Osteoblast (primary cell): ENCODE measurements around the gene SMARCA4. TPM values are rescaled to one million over a fixed set of nuclear protein-coding genes. Genes with fewer than 3 reads are reported as not detected.
"Not testable (repeated sequence)": the region's sequence is repeated elsewhere in the genome, so short reads cannot be mapped to it uniquely, and the experiment has no call there.

Experiments
- DNase-seq: peaks from one replicate; pipeline ENCODE4 v3.0.0; 2011; ENCODE audit warnings: low spot score, mixed read lengths; ENCODE audit not compliant: insufficient read length; ENCODE audit errors: missing footprints
- H2AFZ ChIP-seq: 2 replicates; pipeline ENCODE4 v1.6.0; 2011; ENCODE audit warnings: mild to moderate bottlenecking, low read length
- H3K27ac ChIP-seq: 2 replicates; pipeline ENCODE4 v1.5.1; 2011; ENCODE audit warnings: mild to moderate bottlenecking, low read depth, low read length, moderate library complexity
- H3K27me3 ChIP-seq: 2 replicates; pipeline ENCODE4 v1.6.0; 2012; ENCODE audit warnings: mild to moderate bottlenecking, control low read depth, inconsistent platforms, low read length, moderate library complexity; ENCODE audit not compliant: insufficient read depth
- H3K36me3 ChIP-seq: 2 replicates; pipeline ENCODE4 v1.5.1; 2011; ENCODE audit warnings: mild to moderate bottlenecking, low read length, control low read depth, moderate library complexity; ENCODE audit not compliant: insufficient read depth
- H3K4me1 ChIP-seq: 2 replicates; pipeline ENCODE4 v1.5.1; 2011; ENCODE audit warnings: mild to moderate bottlenecking, low read length, control low read depth, moderate library complexity; ENCODE audit not compliant: insufficient read depth
- H3K4me2 ChIP-seq: 2 replicates; pipeline ENCODE4 v1.6.0; 2011; ENCODE audit warnings: mild to moderate bottlenecking, low read length; ENCODE audit not compliant: insufficient read depth
- H3K4me3 ChIP-seq: fragments of 200-600 bp; sonication (generic); 3 replicates; pipeline ENCODE4 v1.5.1; 2012; ENCODE audit warnings: mild to moderate bottlenecking, low read length, inconsistent platforms; ENCODE audit not compliant: insufficient read depth
- H3K79me2 ChIP-seq: 2 replicates; pipeline ENCODE4 v1.6.0; 2012; ENCODE audit warnings: mild to moderate bottlenecking, low read length, control low read depth, inconsistent platforms; ENCODE audit not compliant: insufficient read depth
- H3K9me3 ChIP-seq: 2 replicates; pipeline ENCODE4 v1.5.1; 2011; ENCODE audit warnings: low read depth, low read length, control low read depth
- H4K20me1 ChIP-seq: 2 replicates; pipeline ENCODE4 v1.6.0; 2012; ENCODE audit warnings: mild to moderate bottlenecking, low read length, control low read depth; ENCODE audit not compliant: insufficient read depth
- CTCF ChIP-seq: IDR thresholded peaks from 2 replicates; pipeline ENCODE4 v1.5.1; 2011; ENCODE audit warnings: mild to moderate bottlenecking, low read depth, low read length, moderate library complexity; ENCODE audit errors: extremely low read depth
- total RNA-seq: library from RNA; depleted of rRNA; stranded (reverse); fragments of >200 nt; gene quantifications from 2 replicates; pipeline ENCODE4 v1.2.3, GENCODE V29; 2012

The SMARCA4 gene
- total RNA-seq, 1 donor, result 52.8 TPM

GRCh38 chr19:10946958-10947657, 13.7 kb upstream of the SMARCA4 start:
- H2AFZ ChIP-seq, result no peak overlapping the region
- H3K4me1 ChIP-seq, result no peaks in the 10 kb centered on the region
- no peak overlapping the region for H3K27ac ChIP-seq
- DNase-seq, result no peak
- no peaks in the 10 kb centered on the region for H3K79me2 ChIP-seq
- H3K36me3 ChIP-seq, result no peaks in the 10 kb centered on the region
- TF ChIP-seq CTCF, result no peak
- no peaks in the 10 kb centered on the region for H3K27me3 ChIP-seq
- H3K4me2 ChIP-seq, result no peak overlapping the region
- no peaks in the 10 kb centered on the region for H3K9me3 ChIP-seq
- no peaks in the 10 kb centered on the region for H4K20me1 ChIP-seq
- H3K4me3 ChIP-seq, result no peak overlapping the region

GRCh38 chr19:10952809-10953208, 8.0 kb upstream of the SMARCA4 start:
- no peak for TF ChIP-seq CTCF
- peak; percentile 67 for DNase-seq

GRCh38 chr19:10959277-10959968, 1.4 kb upstream of the SMARCA4 start:
- not testable (repeated sequence) for H3K9me3 ChIP-seq, DNase-seq, H3K4me1 ChIP-seq, H3K27ac ChIP-seq, H3K36me3 ChIP-seq, H2AFZ ChIP-seq, H3K27me3 ChIP-seq
- Histone ChIP-seq H3K4me2 (peak overlapping the region; percentile 77), H3K79me2 (peaks cover 39% of the 10 kb centered on the region), H4K20me1 (peaks cover 23% of the 10 kb centered on the region), H3K4me3 (peak overlapping the region; percentile 92)

More at GRCh38 chr19:10952809-10953208, 8.0 kb upstream of the SMARCA4 start:
- Histone ChIP-seq H3K4me2 (no peak overlapping the region), H3K4me3 (no peak overlapping the region), H3K4me1 (no peaks in the 10 kb centered on the region), H3K9me3 (no peaks in the 10 kb centered on the region), H3K79me2 (no peaks in the 10 kb centered on the region), H3K27me3 (no peaks in the 10 kb centered on the region), H2AFZ (no peak overlapping the region), H3K36me3 (no peaks in the 10 kb centered on the region), H3K27ac (no peak overlapping the region), H4K20me1 (no peaks in the 10 kb centered on the region)

- Histone ChIP-seq H2AFZ (peak overlapping the region; percentile 88), H3K36me3 (no peaks in the 10 kb centered on the region), H3K4me1 (peaks cover 6% of the 10 kb centered on the region), H4K20me1 (peaks cover 35% of the 10 kb centered on the region), H3K9me3 (no peaks in the 10 kb centered on the region), H3K27me3 (no peaks in the 10 kb centered on the region), H3K4me3 (peak overlapping the region; percentile 92), H3K27ac (peak overlapping the region; percentile 74), H3K4me2 (peak overlapping the region; percentile 93), H3K79me2 (peaks cover 58% of the 10 kb centered on the region)
- no peak for TF ChIP-seq CTCF
- DNase-seq, result peak; percentile 82
Measured at GRCh38 chr19:10961073-10961860, 437 bp downstream of the SMARCA4 start.
